Stimulated activated CD4-positive, alpha-beta T cell treated with anti-CD3 and anti-CD28 coated beads, Interleukin-12 subunit alpha, Interleukin-12 subunit beta, amount 100 ng/mL, for 4 hours (primary cell): ENCODE measurements around the gene MRPL36.
"Not testable (repeated sequence)": the region's sequence is repeated elsewhere in the genome, so short reads cannot be mapped to it uniquely, and the experiment has no call there.

ENCODE experiments used
- DNase-seq: peaks from one replicate; pipeline ENCODE4 v3.0.0-alpha.2; 2020

MRPL36 gene

GRCh38 chr5:1795506-1795905 lies 4.1 kb downstream of the MRPL36 start:
- no peak for DNase-seq

GRCh38 chr5:1794901-1795290 lies 4.7 kb downstream of the MRPL36 start:
- DNase-seq = no peak

GRCh38 chr5:1793966-1794900 lies 5.4 kb downstream of the MRPL36 start:
- no peak for DNase-seq

- DNase-seq = peak; percentile 21
Measured at GRCh38 chr5:1793301-1793740, 6.3 kb downstream of the MRPL36 start.

- peak; percentile 47 for DNase-seq
Measured at GRCh38 chr5:1792842-1793266, 6.8 kb downstream of the MRPL36 start.

- DNase-seq = no peak
Measured at GRCh38 chr5:1791176-1791575, 8.5 kb downstream of the MRPL36 start.

GRCh38 chr5:1789834-1790471 lies 9.7 kb downstream of the MRPL36 start:
- DNase-seq = no peak

- not testable (repeated sequence) for DNase-seq
Measured at GRCh38 chr5:1789438-1789833, 10.2 kb downstream of the MRPL36 start.

- no peak for DNase-seq
Measured at GRCh38 chr5:1788828-1789227, 10.8 kb downstream of the MRPL36 start.

- DNase-seq = no peak
Measured at GRCh38 chr5:1788200-1788599, 11.4 kb downstream of the MRPL36 start.

GRCh38 chr5:1787472-1788047 lies 12.1 kb downstream of the MRPL36 start:
- no peak for DNase-seq

GRCh38 chr5:1786621-1787471 lies 12.8 kb downstream of the MRPL36 start:
- DNase-seq = no peak

- DNase-seq = no peak
Measured at GRCh38 chr5:1785984-1786383, 13.7 kb downstream of the MRPL36 start.

- DNase-seq = no peak
Measured at GRCh38 chr5:1785062-1785461, 14.6 kb downstream of the MRPL36 start.

- DNase-seq = no peak
Measured at GRCh38 chr5:1784197-1785050, 15.2 kb downstream of the MRPL36 start.

- DNase-seq = no peak
Measured at GRCh38 chr5:1783216-1783554, 16.5 kb downstream of the MRPL36 start.

GRCh38 chr5:1782385-1783215 lies 17.0 kb downstream of the MRPL36 start:
- no peak for DNase-seq

- DNase-seq = no peak
Measured at GRCh38 chr5:1781726-1782384, 17.8 kb downstream of the MRPL36 start.

- DNase-seq = no peak
Measured at GRCh38 chr5:1781107-1781506, 18.5 kb downstream of the MRPL36 start.

- no peak for DNase-seq
Measured at GRCh38 chr5:1780614-1780930, 19.1 kb downstream of the MRPL36 start.
